Natural killer cell (primary cell): Measurements from ENCODE around the gene GCNT1. TPM values are rescaled to one million over a fixed set of nuclear protein-coding genes. Genes with fewer than 3 reads are reported as not detected.
"Not testable (repeated sequence)": the region's sequence is repeated elsewhere in the genome, so short reads cannot be mapped to it uniquely, and the experiment has no call there.

Experiments
- ATAC-seq, 3 donors: fragments of 150-1000 bp in 2 of 3; fragments of 200-7000 bp in 1 of 3; cut with Tn5 transposase; 1 replicate in 1 of 3; 2 replicates in 2 of 3; pipeline ENCODE4 v1.10.0; 2021; ENCODE audit warnings: mild to moderate bottlenecking in 2 of 3, moderate library complexity in 2 of 3
- DNase-seq, 2 donors: peaks; one replicate each; pipeline versions ENCODE4 v3.0.0 to v3.0.0-alpha.2; 2013 to 2021; ENCODE audit warnings: mixed read lengths in 1 of 2
- H3K27ac ChIP-seq: one replicate; pipeline ENCODE4 v1.5.1; 2013; ENCODE audit warnings: mild to moderate bottlenecking, low read length
- H3K27me3 ChIP-seq: one replicate; pipeline ENCODE4 v1.6.1; 2013; ENCODE audit warnings: low read length; ENCODE audit not compliant: control insufficient read depth, insufficient read depth
- H3K36me3 ChIP-seq: one replicate; pipeline ENCODE4 v1.6.1; 2013; ENCODE audit warnings: low read length; ENCODE audit not compliant: control insufficient read depth, insufficient read depth
- H3K4me1 ChIP-seq: one replicate; pipeline ENCODE4 v1.6.1; 2013; ENCODE audit warnings: low read length; ENCODE audit not compliant: control insufficient read depth, insufficient read depth
- H3K4me3 ChIP-seq: one replicate; pipeline ENCODE4 v1.5.1; 2013; ENCODE audit warnings: low read length
- H3K9me3 ChIP-seq: one replicate; pipeline ENCODE4 v1.6.1; 2013; ENCODE audit warnings: low read length; ENCODE audit not compliant: control insufficient read depth, insufficient read depth
- H3K27ac Mint-ChIP-seq, 2 donors: one replicate each; pipeline ENCODE4 v1.8.0; 2022; ENCODE audit warnings: mild to moderate bottlenecking in 2 of 2, mixed read lengths in 2 of 2, moderate library complexity in 1 of 2
- H3K27me3 Mint-ChIP-seq, 2 donors: one replicate each; pipeline ENCODE4 v1.8.0; 2022; ENCODE audit warnings: low read depth in 2 of 2, mixed read lengths in 2 of 2
- H3K36me3 Mint-ChIP-seq: one replicate; pipeline ENCODE4 v1.8.0; 2022; ENCODE audit warnings: mixed read lengths
- H3K4me1 Mint-ChIP-seq, 2 donors: one replicate each; pipeline ENCODE4 v1.8.0; 2022; ENCODE audit warnings: mixed read lengths in 2 of 2
- H3K4me3 Mint-ChIP-seq: one replicate; pipeline ENCODE4 v1.8.0; 2022; ENCODE audit warnings: mild to moderate bottlenecking, moderate library complexity, mixed read lengths
- H3K9me3 Mint-ChIP-seq, 2 donors: one replicate each; pipeline ENCODE4 v1.8.0; 2022; ENCODE audit warnings: mixed read lengths in 2 of 2
- WGBS: methylation state at CpG from one replicate; pipeline ENCODE4 v1.1.7; 2013; ENCODE audit warnings: missing lambda C conversion rate; ENCODE audit not compliant: insufficient coverage; 5-methylcytosine and 5-hydroxymethylcytosine counted together
- intact Hi-C: fragments of 100-400 bp; cut with micrococcal nuclease; formaldehyde crosslinking; loops from one replicate; pipeline ENCODE4 v1.14.2; 2022
- total RNA-seq, 4 donors: library from RNA; stranded (reverse); fragments of 120-200 nt in 1 of 4; gene quantifications; one replicate each; pipeline versions ENCODE4 v1.2.3 to v1.2.4, GENCODE V29; 2013 to 2022
- TF ChIP-seq, protein P1 (sequence below): fragments of 200-600 bp; IDR thresholded peaks from one replicate; pipeline ENCODE4 v1.8.0; 2022; ENCODE audit warnings: antibody characterized with exemption

The GCNT1 gene
- total RNA-seq, 3 donors from 2014 or later (not counting 1 experiment from before 2014, with no cell fraction given) = 8.6 to 23.7 (median 18.5) TPM

- intact Hi-C loops = no loop called here
- peaks cover 2% of the 10 kb centered on the region for H3K36me3 ChIP-seq
- Mint-ChIP-seq H3K36me3 (no peaks in the 10 kb centered on the region), H3K27me3 (no peaks in the 10 kb centered on the region), H3K4me1 (peaks cover 5% of the 10 kb centered on the region in 2 donors), H3K27ac (no peak overlapping the region), H3K9me3 (no peaks in the 10 kb centered on the region), H3K4me3 (no peak overlapping the region)
- H3K9me3 ChIP-seq = no peaks in the 10 kb centered on the region
- WGBS = 64% methylated on average over 10 of the region's 10 CpGs
- H3K27me3 ChIP-seq = no peaks in the 10 kb centered on the region
- TF ChIP-seq, protein P1, sequence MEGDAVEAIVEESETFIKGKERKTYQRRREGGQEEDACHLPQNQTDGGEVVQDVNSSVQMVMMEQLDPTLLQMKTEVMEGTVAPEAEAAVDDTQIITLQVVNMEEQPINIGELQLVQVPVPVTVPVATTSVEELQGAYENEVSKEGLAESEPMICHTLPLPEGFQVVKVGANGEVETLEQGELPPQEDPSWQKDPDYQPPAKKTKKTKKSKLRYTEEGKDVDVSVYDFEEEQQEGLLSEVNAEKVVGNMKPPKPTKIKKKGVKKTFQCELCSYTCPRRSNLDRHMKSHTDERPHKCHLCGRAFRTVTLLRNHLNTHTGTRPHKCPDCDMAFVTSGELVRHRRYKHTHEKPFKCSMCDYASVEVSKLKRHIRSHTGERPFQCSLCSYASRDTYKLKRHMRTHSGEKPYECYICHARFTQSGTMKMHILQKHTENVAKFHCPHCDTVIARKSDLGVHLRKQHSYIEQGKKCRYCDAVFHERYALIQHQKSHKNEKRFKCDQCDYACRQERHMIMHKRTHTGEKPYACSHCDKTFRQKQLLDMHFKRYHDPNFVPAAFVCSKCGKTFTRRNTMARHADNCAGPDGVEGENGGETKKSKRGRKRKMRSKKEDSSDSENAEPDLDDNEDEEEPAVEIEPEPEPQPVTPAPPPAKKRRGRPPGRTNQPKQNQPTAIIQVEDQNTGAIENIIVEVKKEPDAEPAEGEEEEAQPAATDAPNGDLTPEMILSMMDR = no peak
- H3K4me1 ChIP-seq = no peaks in the 10 kb centered on the region
- ATAC-seq (no peak), DNase-seq (no peak)
- no peak overlapping the region for H3K27ac ChIP-seq
- no peak overlapping the region for H3K4me3 ChIP-seq
Measured at GRCh38 chr9:76478226-76478625, 19.2 kb downstream of the GCNT1 start.

GRCh38 chr9:76479337-76479736 lies 20.4 kb downstream of the GCNT1 start:
- WGBS = 91% methylated on average over 1 of the region's 2 CpGs
- intact Hi-C loops, ATAC-seq: not testable (repeated sequence)

DNA sequence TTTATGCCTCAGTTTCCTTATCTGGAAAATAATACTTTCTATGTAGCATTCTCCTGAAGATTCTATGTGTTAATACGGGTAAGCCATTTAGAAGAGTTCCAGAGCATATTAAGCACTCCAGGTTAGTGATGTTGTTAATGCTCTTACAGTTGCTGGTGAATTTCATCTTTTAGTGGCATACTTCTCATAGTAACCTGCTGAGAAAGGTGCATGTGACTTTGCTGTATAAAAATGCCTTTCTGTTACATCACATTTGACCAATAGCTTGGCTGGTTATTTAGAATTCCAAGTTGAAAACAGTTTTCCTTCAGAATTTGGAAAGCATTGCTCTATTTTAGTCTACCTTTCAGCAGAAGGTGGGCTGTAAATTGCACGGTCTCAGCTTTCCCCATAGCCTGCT lies 27.2 kb downstream of the GCNT1 start:
- Mint-ChIP-seq H3K27me3 (no peaks in the 10 kb centered on the region), H3K27ac (no peak overlapping the region), H3K4me1 (peaks cover 41 to 48% of the 10 kb centered on the region in 2 donors), H3K36me3 (no peaks in the 10 kb centered on the region), H3K9me3 (no peaks in the 10 kb centered on the region), H3K4me3 (no peak overlapping the region)
- TF ChIP-seq, protein P1 = no peak
- Histone ChIP-seq H3K4me1 (peaks cover 4% of the 10 kb centered on the region), H3K9me3 (no peaks in the 10 kb centered on the region), H3K36me3 (no peaks in the 10 kb centered on the region), H3K4me3 (no peak overlapping the region), H3K27me3 (no peaks in the 10 kb centered on the region), H3K27ac (no peak overlapping the region)
- intact Hi-C loops = no loop called here
- WGBS = 97% methylated on average over 2 of the region's 2 CpGs
- DNase-seq (no peak), ATAC-seq (no peak)

More at GRCh38 chr9:76479337-76479736, 20.4 kb downstream of the GCNT1 start:
- H3K9me3 ChIP-seq, DNase-seq, H3K36me3 Mint-ChIP-seq, H3K9me3 Mint-ChIP-seq, H3K27ac Mint-ChIP-seq, H3K4me3 ChIP-seq, H3K36me3 ChIP-seq, H3K27me3 Mint-ChIP-seq, H3K4me3 Mint-ChIP-seq, H3K27me3 ChIP-seq, H3K4me1 ChIP-seq, H3K27ac ChIP-seq: not testable (repeated sequence)
- peaks cover 13 to 14% of the 10 kb centered on the region in 2 donors for H3K4me1 Mint-ChIP-seq

- Histone ChIP-seq H3K4me1 (peaks cover 4% of the 10 kb centered on the region), H3K4me3 (no peak overlapping the region), H3K27me3 (no peaks in the 10 kb centered on the region), H3K36me3 (no peaks in the 10 kb centered on the region), H3K9me3 (no peaks in the 10 kb centered on the region), H3K27ac (no peak overlapping the region)
- DNase-seq = no peak
- WGBS = 92% methylated on average over 6 of the region's 6 CpGs
- TF ChIP-seq, protein P1 = no peak
- Mint-ChIP-seq H3K4me3 (no peak overlapping the region), H3K27ac (peak overlapping the region; percentile 7 to 28), H3K36me3 (no peaks in the 10 kb centered on the region), H3K27me3 (no peaks in the 10 kb centered on the region), H3K9me3 (no peaks in the 10 kb centered on the region), H3K4me1 (peaks cover 38 to 51% of the 10 kb centered on the region in 2 donors)
- intact Hi-C loops = no loop called here
- ATAC-seq = no peak
Measured at GRCh38 chr9:76490249-76490990, 31.4 kb downstream of the GCNT1 start.

- H3K36me3 ChIP-seq, H3K27ac ChIP-seq, H3K9me3 ChIP-seq, H3K4me1 ChIP-seq, H3K4me3 ChIP-seq, H3K27me3 ChIP-seq, H3K4me3 Mint-ChIP-seq, ATAC-seq, H3K36me3 Mint-ChIP-seq, DNase-seq, H3K27me3 Mint-ChIP-seq, intact Hi-C loops, H3K9me3 Mint-ChIP-seq: not testable (repeated sequence)
- Mint-ChIP-seq H3K4me1 (peaks cover 38 to 53% of the 10 kb centered on the region in 2 donors), H3K27ac (peak overlapping the region in 1 of 2 donors; percentile 28)
- WGBS = 29% methylated on average over 1 of the region's 1 CpG
Measured at GRCh38 chr9:76491056-76491455, 32.1 kb downstream of the GCNT1 start.

GRCh38 chr9:76493496-76493895 lies 34.5 kb downstream of the GCNT1 start:
- H3K27me3 Mint-ChIP-seq, H3K36me3 Mint-ChIP-seq, intact Hi-C loops, H3K9me3 ChIP-seq, DNase-seq, H3K27ac Mint-ChIP-seq, H3K27ac ChIP-seq, H3K4me3 Mint-ChIP-seq, H3K4me3 ChIP-seq, H3K4me1 ChIP-seq, ATAC-seq, H3K9me3 Mint-ChIP-seq, H3K27me3 ChIP-seq, H3K36me3 ChIP-seq: not testable (repeated sequence)
- peaks cover 32 to 43% of the 10 kb centered on the region in 2 donors for H3K4me1 Mint-ChIP-seq
- WGBS = 89% methylated on average over 1 of the region's 1 CpG
